ENCODE measurements around the gene FSD1L. TPM values are rescaled to one million over a fixed set of nuclear protein-coding genes. Genes with fewer than 3 reads are reported as not detected.

FSD1L gene
- total RNA-seq, 3 donors from 2014 or later: 3.4 to 5.9 (median 5.2) TPM

GRCh38 chr9:105500108-105500766, 52.4 kb downstream of the FSD1L start:
- no peaks in the 10 kb centered on the region for H3K4me1 ChIP-seq
- DNase-seq (ENCODE audit: low spot score in 2 of 2): no peak
- no peaks in the 10 kb centered on the region for H3K9me3 ChIP-seq
- no peak for TF ChIP-seq POLR2AphosphoS5 (IDR thresholded peaks at IDR 0.05)
- TF ChIP-seq, protein P1, sequence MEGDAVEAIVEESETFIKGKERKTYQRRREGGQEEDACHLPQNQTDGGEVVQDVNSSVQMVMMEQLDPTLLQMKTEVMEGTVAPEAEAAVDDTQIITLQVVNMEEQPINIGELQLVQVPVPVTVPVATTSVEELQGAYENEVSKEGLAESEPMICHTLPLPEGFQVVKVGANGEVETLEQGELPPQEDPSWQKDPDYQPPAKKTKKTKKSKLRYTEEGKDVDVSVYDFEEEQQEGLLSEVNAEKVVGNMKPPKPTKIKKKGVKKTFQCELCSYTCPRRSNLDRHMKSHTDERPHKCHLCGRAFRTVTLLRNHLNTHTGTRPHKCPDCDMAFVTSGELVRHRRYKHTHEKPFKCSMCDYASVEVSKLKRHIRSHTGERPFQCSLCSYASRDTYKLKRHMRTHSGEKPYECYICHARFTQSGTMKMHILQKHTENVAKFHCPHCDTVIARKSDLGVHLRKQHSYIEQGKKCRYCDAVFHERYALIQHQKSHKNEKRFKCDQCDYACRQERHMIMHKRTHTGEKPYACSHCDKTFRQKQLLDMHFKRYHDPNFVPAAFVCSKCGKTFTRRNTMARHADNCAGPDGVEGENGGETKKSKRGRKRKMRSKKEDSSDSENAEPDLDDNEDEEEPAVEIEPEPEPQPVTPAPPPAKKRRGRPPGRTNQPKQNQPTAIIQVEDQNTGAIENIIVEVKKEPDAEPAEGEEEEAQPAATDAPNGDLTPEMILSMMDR (IDR thresholded peaks at IDR 0.05): no peak
- TF ChIP-seq POLR2A (IDR thresholded peaks at IDR 0.05): no peak
- H3K36me3 ChIP-seq: no peaks in the 10 kb centered on the region
- H3K27me3 ChIP-seq: no peaks in the 10 kb centered on the region
- H3K27ac ChIP-seq: no peak overlapping the region
- intact Hi-C loops (cut with DNase I; ENCODE audit: low total_unique reads): no loop called here
- H3K4me3 ChIP-seq: no peak overlapping the region

- Histone ChIP-seq H3K36me3 (no peaks in the 10 kb centered on the region), H3K4me3 (no peak overlapping the region), H3K9me3 (no peaks in the 10 kb centered on the region), H3K27me3 (no peaks in the 10 kb centered on the region), H3K27ac (no peak overlapping the region), H3K4me1 (no peaks in the 10 kb centered on the region)
- intact Hi-C loops (cut with DNase I; ENCODE audit: low total_unique reads): no loop called here
- TF ChIP-seq POLR2AphosphoS5 (IDR thresholded peaks at IDR 0.05) (no peak), POLR2A (IDR thresholded peaks at IDR 0.05) (no peak)
- TF ChIP-seq, protein P1 (IDR thresholded peaks at IDR 0.05): no peak
- no peak for DNase-seq (ENCODE audit: low spot score in 2 of 2)
These were observed 53.6 kb downstream of the FSD1L start for GRCh38 chr9:105501414-105501813.

GRCh38 chr9:105502276-105502675, 54.4 kb downstream of the FSD1L start:
- Histone ChIP-seq H3K9me3 (no peaks in the 10 kb centered on the region), H3K27ac (no peak overlapping the region), H3K36me3 (no peaks in the 10 kb centered on the region), H3K4me1 (no peaks in the 10 kb centered on the region), H3K4me3 (no peak overlapping the region), H3K27me3 (no peaks in the 10 kb centered on the region)
- DNase-seq (ENCODE audit: low spot score in 2 of 2): no peak
- intact Hi-C loops (cut with DNase I; ENCODE audit: low total_unique reads): no loop called here
- TF ChIP-seq, protein P1 (IDR thresholded peaks at IDR 0.05): no peak
- TF ChIP-seq POLR2A (IDR thresholded peaks at IDR 0.05): no peak
- TF ChIP-seq POLR2AphosphoS5 (IDR thresholded peaks at IDR 0.05): no peak

DNA sequence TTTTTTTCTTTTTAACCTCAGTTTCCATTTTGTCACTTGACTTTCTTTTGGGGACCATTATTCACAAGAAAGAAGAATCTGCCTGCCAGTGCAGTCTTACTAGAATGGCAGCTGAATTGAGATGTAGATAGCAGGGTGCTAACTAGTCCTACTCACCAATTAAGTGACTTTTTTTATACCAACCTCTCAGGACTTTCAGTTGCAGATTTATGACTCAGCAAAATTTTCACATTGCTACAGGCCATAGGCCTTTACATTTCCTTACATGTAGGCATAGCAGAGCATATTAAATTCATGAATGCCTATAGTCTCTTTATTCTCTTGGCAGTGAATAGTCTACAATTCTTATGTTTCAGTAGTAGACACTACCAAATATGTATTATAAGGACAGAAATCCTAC, 56.0 kb downstream of the FSD1L start:
- intact Hi-C loops (cut with DNase I; ENCODE audit: low total_unique reads): no loop called here
- Histone ChIP-seq H3K9me3 (no peaks in the 10 kb centered on the region), H3K4me3 (no peak overlapping the region), H3K36me3 (no peaks in the 10 kb centered on the region), H3K4me1 (no peaks in the 10 kb centered on the region), H3K27me3 (no peaks in the 10 kb centered on the region), H3K27ac (no peak overlapping the region)
- TF ChIP-seq POLR2AphosphoS5 (IDR thresholded peaks at IDR 0.05) (no peak), POLR2A (IDR thresholded peaks at IDR 0.05) (no peak)
- TF ChIP-seq, protein P1 (IDR thresholded peaks at IDR 0.05): no peak
- no peak for DNase-seq (ENCODE audit: low spot score in 2 of 2)

- intact Hi-C loops (cut with DNase I; ENCODE audit: low total_unique reads): no loop called here
- no peaks in the 10 kb centered on the region for H3K9me3 ChIP-seq
- no peaks in the 10 kb centered on the region for H3K27me3 ChIP-seq
- H3K36me3 ChIP-seq: no peaks in the 10 kb centered on the region
- no peak for TF ChIP-seq POLR2A (IDR thresholded peaks at IDR 0.05)
- TF ChIP-seq, protein P1 (IDR thresholded peaks at IDR 0.05): no peak
- no peak for TF ChIP-seq POLR2AphosphoS5 (IDR thresholded peaks at IDR 0.05)
- no peak for DNase-seq (ENCODE audit: low spot score in 2 of 2)
- no peak overlapping the region for H3K4me3 ChIP-seq
- H3K27ac ChIP-seq: no peak overlapping the region
- no peaks in the 10 kb centered on the region for H3K4me1 ChIP-seq
These were observed 59.4 kb downstream of the FSD1L start for GRCh38 chr9:105507096-105507790.
